OCI-LY7 (cell line): ENCODE data around the gene CENPK. TPM values are rescaled to one million over a fixed set of nuclear protein-coding genes. Genes with fewer than 3 reads are reported as not detected.

Experiments used
- Bru-seq: library from RNA; stranded (reverse); fragments of 400-500 nt; gene quantifications from one replicate; lab custom pipeline; 2021; lab: Mats Ljungman, UMichigan
- BruChase-seq, 2 experiments: library from RNA; stranded (reverse); fragments of 400-500 nt; gene quantifications; one replicate each; lab custom pipeline; 2021; lab: Mats Ljungman, UMichigan
- BruUV-seq: library from RNA; stranded (reverse); fragments of 400-500 nt; replicated peaks from 2 replicates; lab custom pipeline; 2021; lab: Mats Ljungman, UMichigan
- CTCF ChIA-PET: fragments of 300-600 bp; sonication (Branson Sonifier 250); formaldehyde crosslinking; loops from one replicate; lab custom pipeline; 2022; ENCODE audit warnings: antibody characterized with exemption; ENCODE audit not compliant: unreplicated experiment; lab: Charles Lee
- POLR2A ChIA-PET: fragments of 300-600 bp; sonication (Branson Sonifier 250); formaldehyde crosslinking; loops from one replicate; lab custom pipeline; 2022; ENCODE audit warnings: antibody characterized with exemption; lab: Charles Lee
- DNase-seq: peaks from one replicate; pipeline ENCODE4 v3.0.0-alpha.2; 2015; ENCODE audit warnings: low spot score
- H2AFZ ChIP-seq: fragments of 200-600 bp; sonication (generic), shearing (Covaris generic); 2 replicates; pipeline ENCODE4 v1.6.1; 2014; ENCODE audit warnings: mild to moderate bottlenecking, antibody characterized with exemption, low read length, moderate library complexity
- H3K27ac ChIP-seq: fragments of 200-600 bp; sonication (generic); 2 replicates; pipeline ENCODE4 v1.5.1; 2014; ENCODE audit warnings: mixed run types, low read depth, mild to moderate bottlenecking, moderate library complexity, low read length, inconsistent platforms; ENCODE audit not compliant: poor library complexity, severe bottlenecking
- H3K36me3 ChIP-seq: fragments of 200-600 bp; sonication (generic); 2 replicates; pipeline ENCODE4 v1.6.1; 2014; ENCODE audit warnings: mild to moderate bottlenecking, antibody characterized with exemption, low read length, moderate library complexity, mixed read lengths; ENCODE audit not compliant: insufficient read depth
- H3K4me1 ChIP-seq: fragments of 200-600 bp; sonication (generic); 2 replicates; pipeline ENCODE4 v1.5.1; 2014; ENCODE audit warnings: mild to moderate bottlenecking, low read length; ENCODE audit not compliant: insufficient read depth, poor library complexity, severe bottlenecking
- H3K4me2 ChIP-seq: fragments of 200-600 bp; sonication (generic); 2 replicates; pipeline ENCODE4 v1.6.1; 2014; ENCODE audit warnings: mild to moderate bottlenecking, low read length
- H3K4me3 ChIP-seq: fragments of 200-600 bp; sonication (generic); 2 replicates; pipeline ENCODE4 v1.5.1; 2014; ENCODE audit warnings: mild to moderate bottlenecking, low read depth, low read length; ENCODE audit not compliant: poor library complexity, severe bottlenecking
- H3K79me2 ChIP-seq: fragments of 200-600 bp; sonication (generic); 2 replicates; pipeline ENCODE4 v1.6.1; 2016; ENCODE audit warnings: low read depth, mild to moderate bottlenecking, low read length, moderate library complexity, mixed read lengths; ENCODE audit not compliant: insufficient read depth
- H3K9me2 ChIP-seq: fragments of 200-600 bp; sonication (generic); 2 replicates; pipeline ENCODE4 v1.6.1; 2016; ENCODE audit warnings: mild to moderate bottlenecking, low read length, mixed read lengths; ENCODE audit not compliant: insufficient read depth
- H3K9me3 ChIP-seq: fragments of 200-600 bp; sonication (generic); 2 replicates; pipeline ENCODE4 v1.6.1; 2014; ENCODE audit warnings: mild to moderate bottlenecking, mixed run types, low read length, mixed read lengths
- H4K20me1 ChIP-seq: fragments of 200-600 bp; sonication (generic); 2 replicates; pipeline ENCODE4 v1.6.1; 2014; ENCODE audit warnings: mild to moderate bottlenecking, antibody characterized with exemption, low read length, moderate library complexity, mixed read lengths; ENCODE audit not compliant: insufficient read depth
- EZH2phosphoT487 ChIP-seq: fragments of 200-600 bp; sonication (generic); IDR thresholded peaks from 2 replicates; pipeline ENCODE4 v1.6.1; 2018; ENCODE audit warnings: low read depth, borderline replicate concordance, mild to moderate bottlenecking, mixed run types, antibody characterized with exemption, low read length, moderate library complexity, mixed read lengths
- intact Hi-C: fragments of 100-400 bp; cut with micrococcal nuclease; formaldehyde crosslinking; loops from one replicate; pipeline ENCODE4 v1.10.0; 2022; ENCODE audit not compliant: unreplicated experiment
- long read RNA-seq: library from polyadenylated mRNA; stranded (forward); transcript quantifications from one replicate; pipeline ENCODE4 v2.0.0, GENCODE V29; 2022
- total RNA-seq, 2 experiments: library from RNA; depleted of rRNA in 1 of 2; stranded (reverse); fragments of >200 nt in 1 of 2; shearing (Covaris generic) in 1 of 2; gene quantifications; 2 replicates each; pipeline ENCODE4 v1.2.3, GENCODE V29; 2014 to 2022
- TF ChIP-seq, protein P1 (sequence below): fragments of 200-600 bp; sonication (generic); conservative IDR thresholded peaks from 2 replicates; pipeline ENCODE4 v1.5.1; 2014; ENCODE audit warnings: mild to moderate bottlenecking, antibody characterized with exemption, low read length, moderate library complexity, mixed read lengths

CENPK gene
- total RNA-seq (2014; rRNA removed; shearing (Covaris generic)) (52.6 and 62.4 TPM in 2 replicates), total RNA-seq (2022) (90.0 and 104 TPM in 2 replicates), Bru-seq, nascent RNA (percentile 95 among the genes with signal in this experiment), BruChase-seq, experiment 1, labeled RNA remaining after a 6-hour chase (percentile 94 among the genes with signal in this experiment), BruChase-seq, experiment 2, labeled RNA remaining after a 2-hour chase (percentile 97 among the genes with signal in this experiment)
- long read RNA-seq, transcript CENPK-215 (11 exons, 1,697 nt): minor isoform, 22 of 147 reads
- long read RNA-seq, transcript CENPK-202 (11 exons, 1,734 nt): major isoform, 62 of 147 reads
- long read RNA-seq, partial matches to known transcripts: 5 of 147 reads
- long read RNA-seq, other reads (novel, unspliced or antisense): 49 of 147 reads

GRCh38 chr5:65562731-65563701 lies at the start of gene CENPK, which contains the start of gene PPWD1:
Gene CENPK, minus strand, starts transcription at chr5:65563168. Its CDS starts 8,261 bp downstream, at chr5:65554907.
Gene PPWD1, plus strand, starts transcription at chr5:65563296. Its CDS starts 15 bp downstream, at chr5:65563311.
- ChIA-PET POLR2A (interaction anchor here (0.6 to 4.9 kb wide), 12 partner anchors 12 to 794 kb away, joined by 3 to 28 read pairs (median 4); partner anchors contain the start of genes ADAMTS6, CWC27, SHLD3 and SREK1IP1), CTCF (interaction anchor here (1.4 kb wide), 1 partner anchor 21 kb away, joined by 4 read pairs; no protein-coding TSS in a partner anchor)
- TF ChIP-seq, protein P1, sequence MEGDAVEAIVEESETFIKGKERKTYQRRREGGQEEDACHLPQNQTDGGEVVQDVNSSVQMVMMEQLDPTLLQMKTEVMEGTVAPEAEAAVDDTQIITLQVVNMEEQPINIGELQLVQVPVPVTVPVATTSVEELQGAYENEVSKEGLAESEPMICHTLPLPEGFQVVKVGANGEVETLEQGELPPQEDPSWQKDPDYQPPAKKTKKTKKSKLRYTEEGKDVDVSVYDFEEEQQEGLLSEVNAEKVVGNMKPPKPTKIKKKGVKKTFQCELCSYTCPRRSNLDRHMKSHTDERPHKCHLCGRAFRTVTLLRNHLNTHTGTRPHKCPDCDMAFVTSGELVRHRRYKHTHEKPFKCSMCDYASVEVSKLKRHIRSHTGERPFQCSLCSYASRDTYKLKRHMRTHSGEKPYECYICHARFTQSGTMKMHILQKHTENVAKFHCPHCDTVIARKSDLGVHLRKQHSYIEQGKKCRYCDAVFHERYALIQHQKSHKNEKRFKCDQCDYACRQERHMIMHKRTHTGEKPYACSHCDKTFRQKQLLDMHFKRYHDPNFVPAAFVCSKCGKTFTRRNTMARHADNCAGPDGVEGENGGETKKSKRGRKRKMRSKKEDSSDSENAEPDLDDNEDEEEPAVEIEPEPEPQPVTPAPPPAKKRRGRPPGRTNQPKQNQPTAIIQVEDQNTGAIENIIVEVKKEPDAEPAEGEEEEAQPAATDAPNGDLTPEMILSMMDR: no peak
- peaks cover 39% of the 10 kb centered on the region for H3K36me3 ChIP-seq
- peak within 1 kb of the TSS; percentile 88 for H2AFZ ChIP-seq
- H3K27ac ChIP-seq: peak within 1 kb of the TSS; percentile 80
- DNase-seq: peak; percentile 97
- H3K9me2 ChIP-seq: no peaks in the 10 kb centered on the region
- H4K20me1 ChIP-seq: 0 out of 2 replicates have a peak, but pooled peaks cover 5% of the 10 kb centered on the region
- peak within 1 kb of the TSS; percentile 90 for H3K4me3 ChIP-seq
- BruUV-seq: TSS peak; percentile 74
- no peaks in the 10 kb centered on the region for H3K9me3 ChIP-seq
- H3K79me2 ChIP-seq: peaks cover 80% of the 10 kb centered on the region
- H3K4me1 ChIP-seq: peaks cover 29% of the 10 kb centered on the region
- peak within 1 kb of the TSS; percentile 84 for H3K4me2 ChIP-seq
- intact Hi-C loops: loop anchor here (2.0 to 10.0 kb wide), 3 partner anchors 59 to 582 kb away; partner anchors contain the start of genes SREK1 and TRIM23

DNA sequence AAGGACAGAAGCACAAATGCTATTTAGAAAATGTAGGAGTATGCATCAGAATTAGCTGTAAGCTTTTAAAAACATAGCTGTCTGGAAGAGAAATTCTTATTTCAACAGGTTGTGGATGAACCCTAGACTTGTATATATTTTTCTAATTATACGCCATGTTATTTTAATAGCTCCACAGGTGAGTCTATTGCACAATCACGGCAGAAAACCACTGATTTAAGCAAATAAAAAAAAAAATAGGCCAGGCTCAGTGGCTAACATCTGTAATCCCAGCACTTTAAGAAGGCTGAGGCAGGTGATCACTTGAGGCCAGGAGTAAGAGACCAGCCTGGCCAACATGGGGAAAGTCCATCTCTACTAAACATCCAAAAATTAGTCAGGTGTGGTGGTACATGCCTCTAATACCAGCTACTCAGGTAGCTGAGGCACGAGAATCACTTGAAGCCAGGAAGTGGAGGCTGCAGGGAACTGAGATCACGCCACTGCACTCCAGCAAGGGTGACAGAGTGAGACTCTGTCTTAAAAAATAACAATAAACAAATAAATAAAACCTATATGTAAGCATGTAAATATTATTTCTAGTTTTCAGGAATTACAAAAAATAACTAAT lies 49.4 kb upstream of the CENPK start:
- Histone ChIP-seq H3K9me2 (no peaks in the 10 kb centered on the region), H3K79me2 (no peaks in the 10 kb centered on the region), H2AFZ (no peak overlapping the region), H3K4me1 (no peaks in the 10 kb centered on the region), H3K36me3 (peaks cover 77% of the 10 kb centered on the region), H3K4me2 (no peak overlapping the region), H3K27ac (no peak overlapping the region), H3K9me3 (no peaks in the 10 kb centered on the region), H3K4me3 (no peak overlapping the region), H4K20me1 (no peaks in the 10 kb centered on the region)
- DNase-seq: no peak
- intact Hi-C loops: no loop called here
- TF ChIP-seq EZH2phosphoT487: no peak
- TF ChIP-seq, protein P1: no peak
- POLR2A ChIA-PET: interaction anchor here (0.8 to 2.5 kb wide), 4 partner anchors 11 to 49 kb away, joined by 3 to 13 read pairs (median 4); partner anchors contain the start of genes CENPK, PPWD1 and TRIM23
- CTCF ChIA-PET: no interaction called here
- no TSS peak for BruUV-seq
